GM19467 (cell line): ENCODE measurements around the gene RPLP2.

Source experiments
- ATAC-seq: cut with Tn5 transposase; IDR thresholded peaks from one replicate; pipeline ENCODE4 v1.9.1; 2021; ENCODE audit warnings: mild to moderate bottlenecking, moderate library complexity; ENCODE audit not compliant: unreplicated experiment

Gene RPLP2

GRCh38 chr11:821512-822371 is 12.0 kb downstream of the RPLP2 start:
- no peak for ATAC-seq

- ATAC-seq = no peak
Measured at GRCh38 chr11:823441-824291, 13.9 kb downstream of the RPLP2 start.

- no peak for ATAC-seq
Measured at GRCh38 chr11:824292-824880, 14.6 kb downstream of the RPLP2 start.

- ATAC-seq = no peak
Measured at GRCh38 chr11:824942-825341, 15.2 kb downstream of the RPLP2 start.

GRCh38 chr11:825366-826226 is 15.8 kb downstream of the RPLP2 start:
- no peak for ATAC-seq

GRCh38 chr11:826227-826621 is 16.5 kb downstream of the RPLP2 start:
- ATAC-seq = no peak

GRCh38 chr11:826836-827145 is 17.0 kb downstream of the RPLP2 start:
- no peak for ATAC-seq

- ATAC-seq = no peak
Measured at GRCh38 chr11:827146-827896, 17.6 kb downstream of the RPLP2 start.

- ATAC-seq = no peak
Measured at GRCh38 chr11:827897-828192, 18.1 kb downstream of the RPLP2 start, which contains the start of gene CRACR2B. Gene CRACR2B (plus strand): TSS chr11:827919. CDS start chr11:828608, 689 bp downstream.

GRCh38 chr11:828506-829175 is 18.9 kb downstream of the RPLP2 start:
- no peak for ATAC-seq

- ATAC-seq = no peak
Measured at GRCh38 chr11:829176-829846, 19.5 kb downstream of the RPLP2 start.

- no peak for ATAC-seq
Measured at GRCh38 chr11:829847-830294, 20.1 kb downstream of the RPLP2 start.

GRCh38 chr11:830295-831117 is 20.7 kb downstream of the RPLP2 start:
- no peak for ATAC-seq

- no peak for ATAC-seq
Measured at GRCh38 chr11:831118-831864, 21.5 kb downstream of the RPLP2 start.

- ATAC-seq = no peak
Measured at GRCh38 chr11:831961-832528, 22.3 kb downstream of the RPLP2 start.

GRCh38 chr11:832529-833113 is 22.9 kb downstream of the RPLP2 start, which contains the start of gene CD151:
Gene CD151 (plus strand): TSS chr11:832952. CDS start chr11:836070, 3,118 bp downstream.
- no peak for ATAC-seq
